Measurements from ENCODE around the gene CNOT3.
A peak's percentile ranks its signal among the peaks of the same experiment; 100 is the strongest.

The CNOT3 gene

GRCh38 chr19:54115109-54116063 lies 22.2 kb upstream of the CNOT3 start, which contains the start of the genes PRPF31 and TFPT:
PRPF31 (plus strand) TSS chr19:54115754; CDS start chr19:54118279, 2,525 bp downstream.
TFPT (minus strand) TSS chr19:54115657; CDS start chr19:54115269, 388 bp downstream.
- DNase-seq (ENCODE audit: extremely low read depth in 1 of 2, low read depth in 1 of 2), result peak; percentile 93

- no peak for DNase-seq (ENCODE audit: extremely low read depth in 1 of 2, low read depth in 1 of 2)
Observed at GRCh38 chr19:54121259-54121658, 16.3 kb upstream of the CNOT3 start.

GRCh38 chr19:54123682-54124081 lies 13.9 kb upstream of the CNOT3 start:
- no peak for DNase-seq (ENCODE audit: extremely low read depth in 1 of 2, low read depth in 1 of 2)

- no peak for DNase-seq (ENCODE audit: extremely low read depth in 1 of 2, low read depth in 1 of 2)
Observed at GRCh38 chr19:54124393-54124792, 13.2 kb upstream of the CNOT3 start.

- no peak for DNase-seq (ENCODE audit: extremely low read depth in 1 of 2, low read depth in 1 of 2)
Observed at GRCh38 chr19:54125713-54126112, 11.8 kb upstream of the CNOT3 start.

GRCh38 chr19:54127688-54128440 lies 9.7 kb upstream of the CNOT3 start:
- DNase-seq (ENCODE audit: extremely low read depth in 1 of 2, low read depth in 1 of 2), result no peak

- no peak for DNase-seq (ENCODE audit: extremely low read depth in 1 of 2, low read depth in 1 of 2)
Observed at GRCh38 chr19:54128441-54128725, 9.2 kb upstream of the CNOT3 start.

GRCh38 chr19:54128796-54129616 lies 8.6 kb upstream of the CNOT3 start:
- no peak for DNase-seq (ENCODE audit: extremely low read depth in 1 of 2, low read depth in 1 of 2)

- DNase-seq (ENCODE audit: extremely low read depth in 1 of 2, low read depth in 1 of 2), result no peak
Observed at GRCh38 chr19:54129617-54129996, 8.0 kb upstream of the CNOT3 start.

- DNase-seq (ENCODE audit: extremely low read depth in 1 of 2, low read depth in 1 of 2), result no peak
Observed at GRCh38 chr19:54133312-54133956, 4.1 kb upstream of the CNOT3 start.

- no peak for DNase-seq (ENCODE audit: extremely low read depth in 1 of 2, low read depth in 1 of 2)
Observed at GRCh38 chr19:54133957-54134590, 3.5 kb upstream of the CNOT3 start.

- no peak for DNase-seq (ENCODE audit: extremely low read depth in 1 of 2, low read depth in 1 of 2)
Observed at GRCh38 chr19:54136086-54136863, 1.3 kb upstream of the CNOT3 start.

- peak; percentile 95 to 98 for DNase-seq (ENCODE audit: extremely low read depth in 1 of 2, low read depth in 1 of 2)
Observed at GRCh38 chr19:54136864-54137698, 481 bp upstream of the CNOT3 start.

GRCh38 chr19:54138489-54139256 lies 1.1 kb downstream of the CNOT3 start:
- DNase-seq (ENCODE audit: extremely low read depth in 1 of 2, low read depth in 1 of 2), result no peak

GRCh38 chr19:54141356-54141755 lies 3.8 kb downstream of the CNOT3 start:
- DNase-seq (ENCODE audit: extremely low read depth in 1 of 2, low read depth in 1 of 2), result no peak

- DNase-seq (ENCODE audit: extremely low read depth in 1 of 2, low read depth in 1 of 2), result no peak
Observed at GRCh38 chr19:54142166-54142780, 4.7 kb downstream of the CNOT3 start.

- DNase-seq (ENCODE audit: extremely low read depth in 1 of 2, low read depth in 1 of 2), result no peak
Observed at GRCh38 chr19:54145541-54146158, 8.1 kb downstream of the CNOT3 start.
